HepG2 (cell line): ENCODE data around the gene KRTAP4-16. TPM values are rescaled to one million over a fixed set of nuclear protein-coding genes. Genes with fewer than 3 reads are reported as not detected.

Experiments
- ATAC-seq: fragments of 200-7000 bp; cut with Tn5 transposase; 3 replicates; pipeline ENCODE4 v1.9.1; 2020; ENCODE audit warnings: mild to moderate bottlenecking, moderate library complexity
- BruUV-seq: library from RNA; stranded (reverse); fragments of 400-500 nt; replicated peaks from 2 replicates; lab custom pipeline; 2021; lab: Mats Ljungman, UMichigan
- CTCF ChIA-PET: fragments of 300-600 bp; formaldehyde crosslinking; extraction: SDS; loops from one replicate; lab custom pipeline; 2021; ENCODE audit warnings: low total read pairs, inconsistent platforms, low intra/inter-chr PET ratio; lab: Yijun Ruan, JAX
- POLR2A ChIA-PET: fragments of 350-600 bp; sonication (Branson Sonifier 250); formaldehyde crosslinking; loops from one replicate; lab custom pipeline; 2020; ENCODE audit warnings: antibody characterized with exemption, inconsistent platforms; lab: Yijun Ruan, JAX
- DNase-seq: peaks from one replicate; pipeline ENCODE4 v3.0.0-alpha.2; 2015; ENCODE audit warnings: low spot score
- FAIRE-seq: peaks from 3 replicates; lab custom pipeline; 2011; peaks lifted over from hg19 to GRCh38; lab: Jason Lieb, UNC
- H2AFZ ChIP-seq: one replicate; pipeline ENCODE4 v1.6.1; 2011; ENCODE audit warnings: low read length, inconsistent platforms
- H3K27ac ChIP-seq: fragments of 300-600 bp; 3 replicates; pipeline ENCODE4 v1.8.0; 2011; ENCODE audit warnings: mixed run types, mild to moderate bottlenecking, mixed read lengths, low read length, inconsistent platforms; ENCODE audit not compliant: insufficient read depth; ENCODE audit errors: extremely low read length
- H3K27me3 ChIP-seq, 2 experiments: fragments of 200-600 bp in 1 of 2; 2 replicates in 1 of 2; 3 replicates in 1 of 2; pipeline versions ENCODE4 v1.6.0 to v1.8.0; 2011; ENCODE audit warnings: low read length in 2 of 2, mild to moderate bottlenecking in 2 of 2, moderate library complexity in 2 of 2, inconsistent platforms in 1 of 2; ENCODE audit not compliant: insufficient read depth in 2 of 2, control insufficient read depth in 1 of 2
- H3K36me3 ChIP-seq, 2 experiments: fragments of 200-600 bp in 1 of 2; replicated peaks in 1 of 2; 2 replicates in 1 of 2; 3 replicates in 1 of 2; pipeline versions ENCODE4 v1.5.1 to v1.8.0; 2011; ENCODE audit warnings: low read length in 2 of 2, inconsistent platforms in 1 of 2; ENCODE audit not compliant: insufficient read depth in 2 of 2, control insufficient read depth in 1 of 2
- H3K4me1 ChIP-seq: 2 replicates; pipeline ENCODE4 v1.5.1; 2012; ENCODE audit warnings: low read length, inconsistent platforms; ENCODE audit not compliant: insufficient read depth
- H3K4me2 ChIP-seq: 2 replicates; pipeline ENCODE4 v1.6.0; 2011; ENCODE audit warnings: low read depth, low read length, inconsistent platforms
- H3K4me3 ChIP-seq, 3 experiments: fragments of 200-600 bp in 1 of 3; sonication (generic), shearing (Covaris generic) in 1 of 3; replicated peaks in 1 of 3; 2 replicates each; pipeline ENCODE4 v1.5.1; 2011 to 2016; ENCODE audit warnings: low read length in 3 of 3, inconsistent platforms in 2 of 3, low read depth in 2 of 3, mild to moderate bottlenecking in 2 of 3, control low read depth in 1 of 3, mixed read lengths in 1 of 3; ENCODE audit not compliant: insufficient read depth in 1 of 3
- H3K79me2 ChIP-seq: one replicate; pipeline ENCODE4 v1.6.1; 2011; ENCODE audit warnings: low read length, inconsistent platforms; ENCODE audit not compliant: insufficient read depth
- H3K9ac ChIP-seq: 2 replicates; pipeline ENCODE4 v1.6.0; 2011; ENCODE audit warnings: mild to moderate bottlenecking, low read depth, low read length, inconsistent platforms; ENCODE audit not compliant: insufficient read depth
- H3K9me3 ChIP-seq: 2 replicates; pipeline ENCODE4 v1.5.1; 2012; ENCODE audit warnings: mild to moderate bottlenecking, low read length
- H4K20me1 ChIP-seq: 2 replicates; pipeline ENCODE4 v1.6.0; 2011; ENCODE audit warnings: inconsistent platforms, mild to moderate bottlenecking, low read length, moderate library complexity; ENCODE audit not compliant: insufficient read depth
- E2F1 ChIP-seq: sonication (generic); formaldehyde crosslinking; IDR thresholded peaks from 2 replicates; pipeline ENCODE4 v1.5.0; 2020; ENCODE audit warnings: missing genetic modification reagents
- GZF1 ChIP-seq: sonication (generic); formaldehyde crosslinking; IDR thresholded peaks from 2 replicates; pipeline ENCODE4 v1.5.1; 2020; ENCODE audit warnings: mild to moderate bottlenecking, missing genetic modification reagents
- KMT2A ChIP-seq: sonication (generic); formaldehyde crosslinking; IDR thresholded peaks from 2 replicates; pipeline ENCODE4 v1.4.0; 2020; ENCODE audit warnings: missing genetic modification reagents
- RNF219 ChIP-seq: sonication (generic); formaldehyde crosslinking; IDR thresholded peaks from 2 replicates; pipeline ENCODE4 v1.5.0; 2020; ENCODE audit warnings: mild to moderate bottlenecking, missing genetic modification reagents
- TAF1 ChIP-seq: sonication (generic); formaldehyde crosslinking; IDR thresholded peaks from 2 replicates; pipeline ENCODE4 v1.4.0; 2020; ENCODE audit warnings: missing genetic modification reagents
- ZNF317 ChIP-seq: sonication (generic); formaldehyde crosslinking; IDR thresholded peaks from 2 replicates; pipeline ENCODE4 v1.5.0; 2020; ENCODE audit warnings: mild to moderate bottlenecking, missing genetic modification reagents
- ZNF34 ChIP-seq: sonication (generic); formaldehyde crosslinking; IDR thresholded peaks from 2 replicates; pipeline ENCODE4 v1.4.0; 2020; ENCODE audit warnings: mild to moderate bottlenecking, missing genetic modification reagents, borderline replicate concordance
- whole genome bisulfite sequencing: methylation state at CpG from one replicate; pipeline ENCODE4 v1.1.6; 2017; ENCODE audit warnings: low lambda C conversion rate; 5-methylcytosine and 5-hydroxymethylcytosine counted together
- in situ Hi-C: cut with HindIII; loops from 2 replicates; pipeline ENCODE4 v1.10.0; 2017; ENCODE audit warnings: low pct_unique_long_range_greater_than_20kb; ENCODE audit not compliant: extremely low pct_ligation_motif_present
- intact Hi-C: fragments of 100-400 bp; cut with micrococcal nuclease; formaldehyde crosslinking; loops from one replicate; pipeline ENCODE4 v1.10.0; 2022; ENCODE audit not compliant: unreplicated experiment
- polyA plus RNA-seq, 8 experiments: library from polyadenylated mRNA; depleted of rRNA in 3 of 8; stranded (reverse) in 7 of 8; unstranded in 1 of 8; fragments of >200 nt; fragmentation: Illumina TruSeq in 4 of 8; extraction: Trizol in 4 of 8; gene quantifications; 2 replicates each; pipeline versions ENCODE4 v1.2.1 to v1.2.3, GENCODE V29; 2011 to 2016; ENCODE audit warnings: low read depth in 4 of 8, missing spikeins in 1 of 8, mixed read lengths in 1 of 8; ENCODE audit not compliant: insufficient read depth in 1 of 8
- total RNA-seq, 5 experiments: library from RNA; depleted of rRNA; stranded (reverse); fragments of >200 nt; fragmentation: Illumina TruSeq; extraction: Trizol; gene quantifications; 2 replicates each; pipeline ENCODE4 v1.2.3, GENCODE V29; 2016; ENCODE audit warnings: low read depth in 1 of 5

The KRTAP4-16 gene
- total and polyA plus RNA-seq, 2 of the 13 experiments (the other 11 are each of a cell fraction or from before 2014, with no cell fraction given), result not detected

GRCh38 chr17:41069031-41069430 is 33.0 kb downstream of the KRTAP4-16 start:
- intact Hi-C loops, result no loop called here

More at GRCh38 chr17:41069031-41069430, 33.0 kb downstream of the KRTAP4-16 start:
- Histone ChIP-seq H3K9ac (no peak overlapping the region), H3K27me3 (no peaks in the 10 kb centered on the region; a peak in 1 of 5 replicates), H3K79me2 (no peaks in the 10 kb centered on the region), H4K20me1 (no peaks in the 10 kb centered on the region), H3K9me3 (no peaks in the 10 kb centered on the region), H2AFZ (no peak overlapping the region), H3K4me3 (no peak overlapping the region), H3K4me1 (no peaks in the 10 kb centered on the region; the same call in 1 of the 2 replicates), H3K36me3 (no peaks in the 10 kb centered on the region), H3K27ac (no peak overlapping the region), H3K4me2 (no peak overlapping the region)
- 52% methylated on average over 3 of the region's 3 CpGs for WGBS
- in situ Hi-C loops, result no loop called here
- POLR2A ChIA-PET, result no interaction called here
- TF ChIP-seq ZNF317 (CRISPR knock-in tag) (no peak), ZNF34 (CRISPR knock-in tag) (no peak), RNF219 (CRISPR knock-in tag) (no peak), E2F1 (CRISPR knock-in tag) (no peak), TAF1 (CRISPR knock-in tag) (no peak), GZF1 (CRISPR knock-in tag) (no peak), KMT2A (no peak)
- no TSS peak for BruUV-seq
- DNase-seq (no peak), FAIRE-seq (no peak), ATAC-seq (no peak)
- CTCF ChIA-PET, result no interaction called here
